Stomach (tissue), 4 donors: ENCODE results near the gene TMEM158.

Experiments used
- EP300 ChIP-seq: sonication (generic); formaldehyde crosslinking; IDR thresholded peaks from one replicate; pipeline ENCODE4 v1.6.1; 2017; ENCODE audit warnings: antibody characterized with exemption
- POLR2A ChIP-seq, 4 donors: fragments of 450-650 bp; IDR thresholded peaks; one replicate each; pipeline ENCODE4 v1.6.1; 2016; ENCODE audit warnings: antibody characterized with exemption in 4 of 4, control low read depth in 2 of 4, mild to moderate bottlenecking in 1 of 4, moderate library complexity in 1 of 4
- POLR2AphosphoS5 ChIP-seq, 3 donors: sonication (generic); formaldehyde crosslinking; IDR thresholded peaks; one replicate each; pipeline ENCODE4 v1.6.1; 2016; ENCODE audit warnings: antibody characterized with exemption in 3 of 3
- TF ChIP-seq, protein P1 (sequence below), 7 experiments: fragments of 450-650 bp in 4 of 7; fragments of 200-600 bp in 3 of 7; sonication (generic) in 3 of 7; IDR thresholded peaks; one replicate each; pipeline ENCODE4 v1.5.1; 2016 to 2019; ENCODE audit warnings: antibody characterized with exemption in 7 of 7, control low read depth in 2 of 7, mild to moderate bottlenecking in 1 of 7

DNA sequence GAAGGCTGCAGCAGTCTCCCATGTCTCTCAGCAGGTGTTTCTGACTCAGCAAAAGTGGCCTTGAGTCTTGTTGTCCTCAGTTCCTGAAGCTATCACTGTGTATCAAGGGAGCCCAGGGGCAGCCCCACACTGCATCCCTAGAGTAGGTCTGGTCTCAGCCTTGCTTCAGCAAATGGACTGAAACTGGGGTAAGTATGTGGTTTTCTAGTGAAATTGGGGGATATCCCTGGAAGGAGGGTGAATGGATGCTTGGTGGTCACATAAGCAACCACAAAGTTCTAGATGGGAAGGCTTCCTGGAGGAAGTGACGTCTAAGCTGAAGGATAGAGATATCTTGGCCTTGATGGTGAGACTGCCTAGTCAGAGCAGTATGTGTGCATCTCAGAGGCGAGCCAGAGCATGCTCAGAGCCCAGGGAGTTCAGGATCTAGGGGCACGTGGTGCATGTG, 38.4 kb downstream of the TMEM158 start:
- TF ChIP-seq, protein P1, sequence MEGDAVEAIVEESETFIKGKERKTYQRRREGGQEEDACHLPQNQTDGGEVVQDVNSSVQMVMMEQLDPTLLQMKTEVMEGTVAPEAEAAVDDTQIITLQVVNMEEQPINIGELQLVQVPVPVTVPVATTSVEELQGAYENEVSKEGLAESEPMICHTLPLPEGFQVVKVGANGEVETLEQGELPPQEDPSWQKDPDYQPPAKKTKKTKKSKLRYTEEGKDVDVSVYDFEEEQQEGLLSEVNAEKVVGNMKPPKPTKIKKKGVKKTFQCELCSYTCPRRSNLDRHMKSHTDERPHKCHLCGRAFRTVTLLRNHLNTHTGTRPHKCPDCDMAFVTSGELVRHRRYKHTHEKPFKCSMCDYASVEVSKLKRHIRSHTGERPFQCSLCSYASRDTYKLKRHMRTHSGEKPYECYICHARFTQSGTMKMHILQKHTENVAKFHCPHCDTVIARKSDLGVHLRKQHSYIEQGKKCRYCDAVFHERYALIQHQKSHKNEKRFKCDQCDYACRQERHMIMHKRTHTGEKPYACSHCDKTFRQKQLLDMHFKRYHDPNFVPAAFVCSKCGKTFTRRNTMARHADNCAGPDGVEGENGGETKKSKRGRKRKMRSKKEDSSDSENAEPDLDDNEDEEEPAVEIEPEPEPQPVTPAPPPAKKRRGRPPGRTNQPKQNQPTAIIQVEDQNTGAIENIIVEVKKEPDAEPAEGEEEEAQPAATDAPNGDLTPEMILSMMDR (IDR thresholded peaks at IDR 0.05): no peak
- no peak for TF ChIP-seq EP300
- TF ChIP-seq POLR2AphosphoS5 (IDR thresholded peaks at IDR 0.05): no peak
- TF ChIP-seq POLR2A (IDR thresholded peaks at IDR 0.05): no peak
